Measurements from ENCODE around the gene LY6G6F. TPM values are rescaled to one million over a fixed set of nuclear protein-coding genes. Genes with fewer than 3 reads are reported as not detected.

The LY6G6F gene

GRCh38 chr6:31758281-31758680 lies 51.6 kb downstream of the LY6G6F start:
- Histone ChIP-seq H2BK5ac (ENCODE audit: low read length) (no peak overlapping the region), H3K4me3 (ENCODE audit: low read length in 2 of 2) (no peak overlapping the region), H3K36me3 (replicated peaks in 1 of 2; ENCODE audit: control insufficient read depth in 2 of 2, insufficient read depth in 2 of 2, low read length in 2 of 2) (peaks cover 15 to 65% of the 10 kb centered on the region in 2 donors), H2BK12ac (ENCODE audit: low read length) (no peak overlapping the region), H3K18ac (ENCODE audit: low read length) (no peak overlapping the region), H3K27me3 (ENCODE audit: control insufficient read depth in 3 of 3, insufficient read depth in 3 of 3, low read depth in 1 of 3, low read length in 3 of 3) (no peaks in the 10 kb centered on the region), H2BK120ac (ENCODE audit: low read depth, low read length) (no peak overlapping the region), H3K4me2 (ENCODE audit: insufficient read depth, low read length, poor library complexity, severe bottlenecking) (no peak overlapping the region), H3K4ac (ENCODE audit: low read length) (no peak overlapping the region), H3K27ac (replicated peaks; ENCODE audit: low read length) (no peak overlapping the region), H3K9ac (ENCODE audit: low read depth, low read length, poor library complexity) (no peak overlapping the region), H2AK5ac (ENCODE audit: low read depth, low read length) (no peak overlapping the region), H4K8ac (ENCODE audit: low read depth, low read length) (no peak overlapping the region), H3K9me3 (replicated peaks in 1 of 2; ENCODE audit: control insufficient read depth in 2 of 2, insufficient read depth in 1 of 2, low read depth in 1 of 2, low read length in 2 of 2) (no peaks in the 10 kb centered on the region), H3K14ac (ENCODE audit: low read length) (no peak overlapping the region), H2BK15ac (ENCODE audit: low read length) (no peak overlapping the region), H3K79me1 (ENCODE audit: low read depth, low read length) (no peaks in the 10 kb centered on the region), H3K4me1 (ENCODE audit: control insufficient read depth in 2 of 2, insufficient read depth in 1 of 2, low read depth in 1 of 2, low read length in 2 of 2) (peaks cover 6% of the 10 kb centered on the region in 2 donors), H4K91ac (ENCODE audit: low read depth, low read length, poor library complexity) (no peak overlapping the region), H2AFZ (ENCODE audit: low read length) (no peak overlapping the region), H3K23ac (ENCODE audit: low read depth, low read length, poor library complexity) (no peak overlapping the region)
- DNase-seq (ENCODE audit: low spot score) = no peak
- no CpG with 5 or more reads among the region's 2 CpGs for WGBS, 2 donors (ENCODE audit: extremely low coverage in 2 of 2, insufficient read length in 2 of 2, insufficient replicate concordance in 1 of 2)

Small RNA genes within 50 kb of the gene (small RNA-seq; reads per million reads assigned to genes)
- not detected for gene LY6G6D (ENCODE audit: insufficient read depth)
- gene MIR4646 (ENCODE audit: insufficient read depth) = 2.0 reads per million
- gene RF00019 (ENCODE audit: insufficient read depth) = not detected
- gene RNU6-850P (ENCODE audit: insufficient read depth) = not detected

All from neuronal stem cell (in vitro differentiated cells).